Upper lobe of left lung (tissue), 4 donors: ENCODE measurements around the gene BRPF1.

Source experiments
- EP300 ChIP-seq, 4 donors: sonication (generic); formaldehyde crosslinking; IDR thresholded peaks; one replicate each; pipeline ENCODE4 v1.5.1; 2017; ENCODE audit warnings: antibody characterized with exemption in 4 of 4, control low read depth in 2 of 4
- TF ChIP-seq, protein P1 (sequence below), 6 experiments: fragments of 450-650 bp in 4 of 6; fragments of 200-600 bp in 2 of 6; sonication (generic) in 2 of 6; IDR thresholded peaks; one replicate each; pipeline ENCODE4 v1.5.1; 2016 to 2019; ENCODE audit warnings: antibody characterized with exemption in 6 of 6

- TF ChIP-seq, protein P1, sequence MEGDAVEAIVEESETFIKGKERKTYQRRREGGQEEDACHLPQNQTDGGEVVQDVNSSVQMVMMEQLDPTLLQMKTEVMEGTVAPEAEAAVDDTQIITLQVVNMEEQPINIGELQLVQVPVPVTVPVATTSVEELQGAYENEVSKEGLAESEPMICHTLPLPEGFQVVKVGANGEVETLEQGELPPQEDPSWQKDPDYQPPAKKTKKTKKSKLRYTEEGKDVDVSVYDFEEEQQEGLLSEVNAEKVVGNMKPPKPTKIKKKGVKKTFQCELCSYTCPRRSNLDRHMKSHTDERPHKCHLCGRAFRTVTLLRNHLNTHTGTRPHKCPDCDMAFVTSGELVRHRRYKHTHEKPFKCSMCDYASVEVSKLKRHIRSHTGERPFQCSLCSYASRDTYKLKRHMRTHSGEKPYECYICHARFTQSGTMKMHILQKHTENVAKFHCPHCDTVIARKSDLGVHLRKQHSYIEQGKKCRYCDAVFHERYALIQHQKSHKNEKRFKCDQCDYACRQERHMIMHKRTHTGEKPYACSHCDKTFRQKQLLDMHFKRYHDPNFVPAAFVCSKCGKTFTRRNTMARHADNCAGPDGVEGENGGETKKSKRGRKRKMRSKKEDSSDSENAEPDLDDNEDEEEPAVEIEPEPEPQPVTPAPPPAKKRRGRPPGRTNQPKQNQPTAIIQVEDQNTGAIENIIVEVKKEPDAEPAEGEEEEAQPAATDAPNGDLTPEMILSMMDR (IDR thresholded peaks at IDR 0.05), result peak in 5 of 6 experiments; percentile 10 to 52 (median 50)
- TF ChIP-seq EP300 (IDR thresholded peaks at IDR 0.05), result peak in 1 of 4 donors; percentile 45
Measured at GRCh38 chr3:9792405-9793160, 61.0 kb downstream of the BRPF1 start, which contains the start of the genes ARPC4 and TADA3.
